ENCODE results near the gene ITGA2B.
A peak's percentile ranks its signal among the peaks of the same experiment; 100 is the strongest.

Gene ITGA2B

DNA sequence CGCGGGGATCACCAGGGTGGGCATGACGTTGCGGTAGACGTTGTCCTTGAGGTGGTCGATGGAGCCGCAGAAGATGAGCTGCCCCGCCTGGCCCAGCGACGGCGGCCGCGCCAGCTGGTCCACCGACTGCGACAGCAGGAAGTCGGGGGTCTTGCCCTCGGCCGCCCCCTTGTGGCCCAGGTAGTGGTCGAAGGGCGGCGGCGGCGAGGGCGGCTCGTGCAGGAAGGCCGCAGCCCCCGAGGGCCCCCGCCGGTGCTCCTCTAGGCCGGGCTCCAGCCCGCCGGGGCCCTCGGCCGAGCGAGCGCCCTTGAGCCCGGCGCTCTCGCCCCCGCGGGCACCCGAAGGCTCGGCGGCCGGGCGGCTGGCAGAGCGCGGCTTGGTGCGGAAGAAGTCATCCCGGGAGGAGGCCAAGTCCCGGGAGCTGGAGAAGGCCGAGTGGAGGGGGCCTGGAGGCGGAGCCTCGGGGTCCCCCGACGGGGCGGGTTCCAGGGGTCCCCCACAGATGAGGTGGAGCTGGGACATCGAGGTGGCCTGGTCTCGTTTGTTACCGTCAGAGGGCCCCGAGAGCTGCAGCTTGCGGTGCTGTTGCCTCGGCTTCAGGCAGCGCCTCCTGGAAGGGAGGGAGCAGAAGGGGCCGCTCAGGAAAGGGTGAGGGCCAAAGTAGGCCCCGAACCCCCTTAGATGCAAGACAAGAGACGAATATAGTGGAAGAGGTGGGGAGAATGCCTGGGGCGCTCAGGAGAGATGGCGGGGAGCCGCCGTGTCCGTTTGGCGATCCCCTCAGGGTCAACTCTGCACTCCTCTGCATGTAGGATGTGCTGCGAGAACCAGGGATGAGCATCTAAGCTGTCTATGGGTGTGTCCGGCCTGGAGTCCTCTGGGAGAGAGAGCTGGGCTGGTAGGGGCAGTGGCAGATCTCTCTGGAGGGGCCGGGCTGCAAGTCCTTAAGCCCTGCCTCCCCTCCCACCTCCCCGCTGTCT, 34.6 kb downstream of the ITGA2B start:
- WGBS, 2 donors (ENCODE audit: extremely low coverage in 2 of 2, insufficient read length in 2 of 2, insufficient replicate concordance in 1 of 2), result no CpG with 5 or more reads among the region's 77 CpGs
- peak overlapping the region in 1 of 2 donors; percentile 65 for H3K4me3 ChIP-seq (ENCODE audit: low read length in 2 of 2)
- no peaks in the 10 kb centered on the region for H3K9me3 ChIP-seq (replicated peaks in 1 of 2; ENCODE audit: control insufficient read depth in 2 of 2, insufficient read depth in 1 of 2, low read depth in 1 of 2, low read length in 2 of 2)
- peaks cover 23 to 60% of the 10 kb centered on the region in 2 donors for H3K36me3 ChIP-seq (replicated peaks in 1 of 2; ENCODE audit: control insufficient read depth in 2 of 2, insufficient read depth in 2 of 2, low read length in 2 of 2)
- H3K4ac ChIP-seq (ENCODE audit: low read length), result no peak overlapping the region
- H3K14ac ChIP-seq (ENCODE audit: low read length), result peak overlapping the region; percentile 50
- H2BK120ac ChIP-seq (ENCODE audit: low read depth, low read length), result no peak overlapping the region
- no peak overlapping the region for H3K9ac ChIP-seq (ENCODE audit: low read depth, low read length, poor library complexity)
- DNase-seq (ENCODE audit: low spot score), result peak; percentile 72
- H2AK5ac ChIP-seq (ENCODE audit: low read depth, low read length), result peak overlapping the region; percentile 78
- H4K91ac ChIP-seq (ENCODE audit: low read depth, low read length, poor library complexity), result no peak overlapping the region
- peaks cover 0 to 2% (median 0%) of the 10 kb centered on the region in 3 experiments for H3K27me3 ChIP-seq (ENCODE audit: control insufficient read depth in 3 of 3, insufficient read depth in 3 of 3, low read depth in 1 of 3, low read length in 3 of 3)
- H3K79me1 ChIP-seq (ENCODE audit: low read depth, low read length), result peaks cover 14% of the 10 kb centered on the region
- no peak overlapping the region for H2BK5ac ChIP-seq (ENCODE audit: low read length)
- no peak overlapping the region for H2AFZ ChIP-seq (ENCODE audit: low read length)
- no peak overlapping the region for H2BK12ac ChIP-seq (ENCODE audit: low read length)
- no peak overlapping the region for H4K8ac ChIP-seq (ENCODE audit: low read depth, low read length)
- H3K27ac ChIP-seq (replicated peaks; ENCODE audit: low read length), result no peak overlapping the region
- H2BK15ac ChIP-seq (ENCODE audit: low read length), result peak overlapping the region; percentile 49
- H3K4me1 ChIP-seq (ENCODE audit: control insufficient read depth in 2 of 2, insufficient read depth in 1 of 2, low read depth in 1 of 2, low read length in 2 of 2), result peaks cover 0 to 3% of the 10 kb centered on the region in 2 donors
- peak overlapping the region; percentile 71 for H3K18ac ChIP-seq (ENCODE audit: low read length)
- peak overlapping the region; percentile 65 for H3K23ac ChIP-seq (ENCODE audit: low read depth, low read length, poor library complexity)
- peak overlapping the region; percentile 69 for H3K4me2 ChIP-seq (ENCODE audit: insufficient read depth, low read length, poor library complexity, severe bottlenecking)

GRCh38 chr17:44353672-44354331, 35.6 kb downstream of the ITGA2B start:
- peak overlapping the region; percentile 49 for H2BK15ac ChIP-seq (ENCODE audit: low read length)
- no peak overlapping the region for H2BK120ac ChIP-seq (ENCODE audit: low read depth, low read length)
- peak overlapping the region; percentile 69 for H3K4me2 ChIP-seq (ENCODE audit: insufficient read depth, low read length, poor library complexity, severe bottlenecking)
- H3K14ac ChIP-seq (ENCODE audit: low read length), result peak overlapping the region; percentile 38
- DNase-seq (ENCODE audit: low spot score), result no peak
- H3K9ac ChIP-seq (ENCODE audit: low read depth, low read length, poor library complexity), result peak overlapping the region; percentile 50
- H3K23ac ChIP-seq (ENCODE audit: low read depth, low read length, poor library complexity), result peak overlapping the region; percentile 85
- H3K4me3 ChIP-seq (ENCODE audit: low read length in 2 of 2), result peak overlapping the region in 1 of 2 donors; percentile 54
- WGBS, 2 donors (ENCODE audit: extremely low coverage in 2 of 2, insufficient read length in 2 of 2, insufficient replicate concordance in 1 of 2), result no CpG with 5 or more reads among the region's 98 CpGs
- H3K36me3 ChIP-seq (replicated peaks in 1 of 2; ENCODE audit: control insufficient read depth in 2 of 2, insufficient read depth in 2 of 2, low read length in 2 of 2), result peaks cover 25 to 51% of the 10 kb centered on the region in 2 donors
- H3K79me1 ChIP-seq (ENCODE audit: low read depth, low read length), result peaks cover 8% of the 10 kb centered on the region
- no peak overlapping the region for H2BK12ac ChIP-seq (ENCODE audit: low read length)
- no peak overlapping the region for H3K27ac ChIP-seq (replicated peaks; ENCODE audit: low read length)
- H3K18ac ChIP-seq (ENCODE audit: low read length), result peak overlapping the region; percentile 89
- peak overlapping the region; percentile 56 for H2AK5ac ChIP-seq (ENCODE audit: low read depth, low read length)
- H4K91ac ChIP-seq (ENCODE audit: low read depth, low read length, poor library complexity), result no peak overlapping the region
- no peak overlapping the region for H2BK5ac ChIP-seq (ENCODE audit: low read length)
- peaks cover 0 to 3% of the 10 kb centered on the region in 2 donors for H3K4me1 ChIP-seq (ENCODE audit: control insufficient read depth in 2 of 2, insufficient read depth in 1 of 2, low read depth in 1 of 2, low read length in 2 of 2)
- no peak overlapping the region for H4K8ac ChIP-seq (ENCODE audit: low read depth, low read length)
- no peak overlapping the region for H2AFZ ChIP-seq (ENCODE audit: low read length)
- no peaks in the 10 kb centered on the region for H3K9me3 ChIP-seq (replicated peaks in 1 of 2; ENCODE audit: control insufficient read depth in 2 of 2, insufficient read depth in 1 of 2, low read depth in 1 of 2, low read length in 2 of 2)
- peaks cover 0 to 2% (median 0%) of the 10 kb centered on the region in 3 experiments for H3K27me3 ChIP-seq (ENCODE audit: control insufficient read depth in 3 of 3, insufficient read depth in 3 of 3, low read depth in 1 of 3, low read length in 3 of 3)
- H3K4ac ChIP-seq (ENCODE audit: low read length), result no peak overlapping the region

DNA sequence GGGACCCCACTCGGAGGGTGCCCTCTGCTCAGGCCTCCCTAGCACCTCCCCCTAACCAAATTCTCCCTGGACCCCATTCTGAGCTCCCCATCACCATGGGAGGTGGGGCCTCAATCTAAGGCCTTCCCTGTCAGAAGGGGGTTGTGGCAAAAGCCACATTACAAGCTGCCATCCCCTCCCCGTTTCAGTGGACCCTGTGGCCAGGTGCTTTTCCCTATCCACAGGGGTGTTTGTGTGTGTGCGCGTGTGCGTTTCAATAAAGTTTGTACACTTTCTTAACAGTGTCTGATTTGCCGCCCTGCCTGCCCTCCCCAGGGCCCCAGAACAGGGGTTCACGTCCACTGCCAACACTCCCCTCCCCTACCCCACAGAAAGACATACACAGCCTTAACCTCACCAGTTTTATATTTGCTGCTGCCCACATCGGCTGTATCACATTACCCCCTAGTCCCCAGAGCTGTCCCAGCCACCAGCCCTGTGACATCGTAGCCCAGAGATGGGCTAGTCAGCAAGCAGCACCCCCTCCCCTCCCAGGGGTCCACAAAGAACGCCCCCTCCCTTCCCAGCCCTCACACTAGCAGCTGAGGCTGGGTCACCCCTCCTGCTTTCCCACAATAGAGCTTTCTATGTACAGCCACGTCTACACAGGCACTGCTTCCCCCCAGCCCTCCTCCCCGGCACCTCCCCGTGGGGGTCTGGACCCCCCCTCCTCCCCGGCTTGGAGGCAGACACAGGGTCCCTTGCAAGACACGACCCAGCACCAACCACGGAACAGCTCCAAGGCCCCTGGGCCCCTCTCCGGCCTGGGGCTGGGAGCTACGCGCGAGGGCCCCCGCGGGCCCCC, 36.4 kb downstream of the ITGA2B start:
- Histone ChIP-seq H3K4me1 (ENCODE audit: control insufficient read depth in 2 of 2, insufficient read depth in 1 of 2, low read depth in 1 of 2, low read length in 2 of 2) (peaks cover 0 to 3% of the 10 kb centered on the region in 2 donors), H3K79me1 (ENCODE audit: low read depth, low read length) (peaks cover 8% of the 10 kb centered on the region), H3K4me3 (ENCODE audit: low read length in 2 of 2) (peak overlapping the region in 1 of 2 donors; percentile 17), H3K4ac (ENCODE audit: low read length) (peak overlapping the region; percentile 66), H3K9me3 (replicated peaks in 1 of 2; ENCODE audit: control insufficient read depth in 2 of 2, insufficient read depth in 1 of 2, low read depth in 1 of 2, low read length in 2 of 2) (no peaks in the 10 kb centered on the region), H3K27me3 (ENCODE audit: control insufficient read depth in 3 of 3, insufficient read depth in 3 of 3, low read depth in 1 of 3, low read length in 3 of 3) (peaks cover 0 to 2% (median 0%) of the 10 kb centered on the region in 3 experiments), H2AK5ac (ENCODE audit: low read depth, low read length) (peak overlapping the region; percentile 56), H3K23ac (ENCODE audit: low read depth, low read length, poor library complexity) (peak overlapping the region; percentile 85), H4K8ac (ENCODE audit: low read depth, low read length) (peak overlapping the region; percentile 96), H3K4me2 (ENCODE audit: insufficient read depth, low read length, poor library complexity, severe bottlenecking) (peak overlapping the region; percentile 69), H3K36me3 (replicated peaks in 1 of 2; ENCODE audit: control insufficient read depth in 2 of 2, insufficient read depth in 2 of 2, low read length in 2 of 2) (peaks cover 25 to 44% of the 10 kb centered on the region in 2 donors), H2AFZ (ENCODE audit: low read length) (no peak overlapping the region), H3K9ac (ENCODE audit: low read depth, low read length, poor library complexity) (peak overlapping the region; percentile 50), H4K91ac (ENCODE audit: low read depth, low read length, poor library complexity) (no peak overlapping the region), H2BK120ac (ENCODE audit: low read depth, low read length) (no peak overlapping the region), H3K27ac (replicated peaks; ENCODE audit: low read length) (no peak overlapping the region), H2BK15ac (ENCODE audit: low read length) (no peak overlapping the region), H3K18ac (ENCODE audit: low read length) (peak overlapping the region; percentile 89), H2BK12ac (ENCODE audit: low read length) (peak overlapping the region; percentile 10), H3K14ac (ENCODE audit: low read length) (no peak overlapping the region), H2BK5ac (ENCODE audit: low read length) (no peak overlapping the region)
- WGBS, 2 donors (ENCODE audit: extremely low coverage in 2 of 2, insufficient read length in 2 of 2, insufficient replicate concordance in 1 of 2), result no CpG with 5 or more reads among the region's 22 CpGs
- no peak for DNase-seq (ENCODE audit: low spot score)

Data from neuronal stem cell (in vitro differentiated cells).